ENCODE data around the gene HASPIN. TPM values are rescaled to one million over a fixed set of nuclear protein-coding genes. Genes with fewer than 3 reads are reported as not detected.

The HASPIN gene
- polyA plus RNA-seq, 1 donor from 2014 or later: 0.32 TPM

- Histone ChIP-seq H3F3A (ENCODE audit: insufficient read depth, low read length, poor library complexity, severe bottlenecking) (no peaks in the 10 kb centered on the region), H3K27ac (ENCODE audit: low read length) (no peak overlapping the region), H3K79me2 (replicated peaks; ENCODE audit: insufficient read depth, low read length) (no peaks in the 10 kb centered on the region), H2AFZ (ENCODE audit: low read depth, low read length) (no peak overlapping the region), H3K4me2 (ENCODE audit: low read length) (no peak overlapping the region), H3K9ac (ENCODE audit: low read length) (no peak overlapping the region), H3K9me2 (ENCODE audit: insufficient read depth, low read length) (no peaks in the 10 kb centered on the region), H3K9me3 (ENCODE audit: low read length) (no peaks in the 10 kb centered on the region), H3K27me3 (ENCODE audit: insufficient read depth, low read depth, low read length) (no peaks in the 10 kb centered on the region), H3K4me3 (ENCODE audit: low read length) (no peak overlapping the region), H4K20me1 (ENCODE audit: insufficient read depth) (no peaks in the 10 kb centered on the region), H3K36me3 (ENCODE audit: insufficient read depth, low read length) (no peaks in the 10 kb centered on the region)
- TF ChIP-seq POLR2AphosphoS5 (IDR thresholded peaks at IDR 0.05) (no peak), CTCF (IDR thresholded peaks at IDR 0.05; ENCODE audit: poor library complexity, severe bottlenecking) (no peak), MXI1 (conservative IDR thresholded peaks at IDR 0.05; ENCODE audit: poor library complexity, severe bottlenecking) (no peak), EZH2 (IDR thresholded peaks at IDR 0.05; ENCODE audit: borderline replicate concordance, insufficient read depth, low read length, poor library complexity, severe bottlenecking) (no peak), REST (IDR thresholded peaks at IDR 0.05; ENCODE audit: borderline replicate concordance) (no peak), EP300 (conservative IDR thresholded peaks at IDR 0.05; ENCODE audit: poor library complexity, severe bottlenecking) (no peak)
These were observed 49.1 kb downstream of the HASPIN start for GRCh38 chr17:3772764-3773163.

GRCh38 chr17:3773511-3773910 is 49.8 kb downstream of the HASPIN start:
- H3K9me3 ChIP-seq (ENCODE audit: low read length): no peaks in the 10 kb centered on the region
- no peaks in the 10 kb centered on the region for H3K9me2 ChIP-seq (ENCODE audit: insufficient read depth, low read length)
- no peaks in the 10 kb centered on the region for H4K20me1 ChIP-seq (ENCODE audit: insufficient read depth)
- H3K4me2 ChIP-seq (ENCODE audit: low read length): no peak overlapping the region
- no peak overlapping the region for H3K4me3 ChIP-seq (ENCODE audit: low read length)
- H3K36me3 ChIP-seq (ENCODE audit: insufficient read depth, low read length): no peaks in the 10 kb centered on the region
- no peaks in the 10 kb centered on the region for H3K27me3 ChIP-seq (ENCODE audit: insufficient read depth, low read depth, low read length)
- TF ChIP-seq RAD21 (conservative IDR thresholded peaks at IDR 0.05) (no peak), SMC3 (conservative IDR thresholded peaks at IDR 0.05; ENCODE audit: poor library complexity) (no peak), CTCF (IDR thresholded peaks at IDR 0.05; ENCODE audit: poor library complexity, severe bottlenecking) (no peak), MXI1 (conservative IDR thresholded peaks at IDR 0.05; ENCODE audit: poor library complexity, severe bottlenecking) (no peak), TAF1 (IDR thresholded peaks at IDR 0.05; ENCODE audit: low read depth) (no peak), REST (IDR thresholded peaks at IDR 0.05; ENCODE audit: borderline replicate concordance) (no peak), EZH2 (IDR thresholded peaks at IDR 0.05; ENCODE audit: borderline replicate concordance, insufficient read depth, low read length, poor library complexity, severe bottlenecking) (no peak), POLR2AphosphoS5 (IDR thresholded peaks at IDR 0.05) (no peak), EP300 (conservative IDR thresholded peaks at IDR 0.05; ENCODE audit: poor library complexity, severe bottlenecking) (no peak)
- no peak overlapping the region for H2AFZ ChIP-seq (ENCODE audit: low read depth, low read length)
- H3F3A ChIP-seq (ENCODE audit: insufficient read depth, low read length, poor library complexity, severe bottlenecking): no peaks in the 10 kb centered on the region
- no peak overlapping the region for H3K9ac ChIP-seq (ENCODE audit: low read length)
- H3K79me2 ChIP-seq (replicated peaks; ENCODE audit: insufficient read depth, low read length): no peaks in the 10 kb centered on the region
- no peak overlapping the region for H3K27ac ChIP-seq (ENCODE audit: low read length)

Data from neural cell (in vitro differentiated cells).